GM12878 (cell line): Measurements from ENCODE around the gene MGAT5. TPM values are rescaled to one million over a fixed set of nuclear protein-coding genes. Genes with fewer than 3 reads are reported as not detected.

Experiments used
- ATAC-seq: fragments of 200-7000 bp; cut with Tn5 transposase; 3 replicates; pipeline ENCODE4 v1.9.1; 2020; ENCODE audit warnings: mild to moderate bottlenecking, moderate library complexity
- BruUV-seq: library from RNA; stranded (reverse); fragments of 400-500 nt; replicated peaks from 2 replicates; lab custom pipeline; 2021; lab: Mats Ljungman, UMichigan
- CTCF ChIA-PET: fragments of 300-600 bp; sonication (Branson Sonifier 250); formaldehyde crosslinking; extraction: SDS; loops from one replicate; lab custom pipeline; 2021; ENCODE audit warnings: inconsistent platforms; lab: Yijun Ruan, JAX
- POLR2A ChIA-PET: fragments of 350-600 bp; formaldehyde crosslinking; extraction: SDS; loops from one replicate; lab custom pipeline; 2021; ENCODE audit warnings: inconsistent platforms; lab: Charles Lee
- RAD21 ChIA-PET: fragments of 300-600 bp; sonication (Branson Sonifier 250); formaldehyde crosslinking; loops from one replicate; lab custom pipeline; 2023; ENCODE audit warnings: antibody characterized with exemption; ENCODE audit not compliant: unreplicated experiment; lab: Charles Lee
- SMC1A ChIA-PET: fragments of 300-600 bp; sonication (Branson Sonifier 250); formaldehyde crosslinking; loops from one replicate; lab custom pipeline; 2023; ENCODE audit not compliant: unreplicated experiment, uncharacterized antibody; lab: Charles Lee
- DNase-seq: peaks from one replicate; pipeline ENCODE4 v3.0.0-alpha.2; 2011; ENCODE audit warnings: low read depth, low spot score
- FAIRE-seq: peaks from 3 replicates; lab custom pipeline; 2011; peaks lifted over from hg19 to GRCh38; lab: Jason Lieb, UNC
- H2AFZ ChIP-seq: 2 replicates; pipeline ENCODE4 v1.6.0; 2011; ENCODE audit warnings: low read depth, low read length, control low read depth; ENCODE audit not compliant: control insufficient read depth
- H3K27ac ChIP-seq: 2 replicates; pipeline ENCODE4 v1.5.1; 2011; ENCODE audit warnings: control low read depth; ENCODE audit not compliant: control insufficient read depth, insufficient read depth
- H3K27me3 ChIP-seq, 2 experiments: replicated peaks in 1 of 2; 2 replicates each; pipeline versions ENCODE4 v1.6.0 to v1.6.1; 2011; ENCODE audit warnings: low read length in 1 of 2; ENCODE audit not compliant: control insufficient read depth in 2 of 2, insufficient read depth in 2 of 2
- H3K36me3 ChIP-seq, 2 experiments: 2 replicates each; pipeline ENCODE4 v1.5.1; 2011; ENCODE audit warnings: low read length in 1 of 2; ENCODE audit not compliant: control insufficient read depth in 2 of 2, insufficient read depth in 2 of 2
- H3K4me1 ChIP-seq: 2 replicates; pipeline ENCODE4 v1.6.1; 2011; ENCODE audit warnings: mild to moderate bottlenecking, low read length, moderate library complexity, mixed read lengths; ENCODE audit not compliant: control insufficient read depth, insufficient read depth
- H3K4me2 ChIP-seq: 2 replicates; pipeline ENCODE4 v1.6.0; 2011; ENCODE audit warnings: control low read depth; ENCODE audit not compliant: control insufficient read depth, insufficient read depth
- H3K4me3 ChIP-seq: fragments of 200-600 bp; sonication (generic); 2 replicates; pipeline ENCODE4 v1.5.1; 2016
- H3K79me2 ChIP-seq: 2 replicates; pipeline ENCODE4 v1.6.0; 2011; ENCODE audit warnings: low read length; ENCODE audit not compliant: control insufficient read depth, insufficient read depth
- H3K9ac ChIP-seq: 2 replicates; pipeline ENCODE4 v1.8.0; 2011; ENCODE audit warnings: low read length, control low read depth, mixed read lengths; ENCODE audit not compliant: control insufficient read depth, insufficient read depth
- H3K9me3 ChIP-seq: replicated peaks from 3 replicates; pipeline ENCODE4 v1.5.1; 2011; ENCODE audit warnings: mild to moderate bottlenecking, low read length; ENCODE audit not compliant: control insufficient read depth, insufficient read depth
- H4K20me1 ChIP-seq: 2 replicates; pipeline ENCODE4 v1.6.0; 2011; ENCODE audit not compliant: control insufficient read depth, insufficient read depth
- JUNB ChIP-seq: IDR thresholded peaks from 2 replicates; pipeline ENCODE4 v1.6.1; 2016; ENCODE audit warnings: antibody characterized with exemption, mild to moderate bottlenecking
- MEF2A ChIP-seq: IDR thresholded peaks from 2 replicates; pipeline ENCODE4 v1.6.1; 2011; ENCODE audit warnings: low read depth, mild to moderate bottlenecking, low read length, moderate library complexity; ENCODE audit not compliant: insufficient read depth
- NFIC ChIP-seq: IDR thresholded peaks from 2 replicates; pipeline ENCODE4 v1.6.1; 2012; ENCODE audit warnings: low read depth, mild to moderate bottlenecking, inconsistent platforms, low read length, moderate library complexity
- RUNX3 ChIP-seq: IDR thresholded peaks from 2 replicates; pipeline ENCODE4 v1.6.1; 2012; ENCODE audit warnings: low read length, inconsistent platforms
- WGBS: methylation state at CpG from one replicate; pipeline ENCODE4 v1.1.6; 2016; ENCODE audit warnings: low lambda C conversion rate; ENCODE audit not compliant: insufficient replicate concordance, insufficient coverage; ENCODE audit errors: missing lambda C conversion rate; 5-methylcytosine and 5-hydroxymethylcytosine counted together
- in situ Hi-C: fragments of 300-500 bp; cut with MboI; formaldehyde crosslinking; loops from 9 replicates; pipeline ENCODE4 v1.14.3; 2018; ENCODE audit warnings: mixed read lengths
- intact Hi-C: fragments of 100-400 bp; cut with micrococcal nuclease; formaldehyde crosslinking; loops from one replicate; pipeline ENCODE4 v1.14.2; 2022; ENCODE audit not compliant: unreplicated experiment
- polyA plus RNA-seq, 11 experiments: library from polyadenylated mRNA; depleted of rRNA in 4 of 11; unstranded in 6 of 11; stranded (reverse) in 5 of 11; fragments of >200 nt; fragmentation: Nextera tagmentation in 4 of 11; fragmentation: Illumina TruSeq in 1 of 11; extraction: Ambion mirVana in 4 of 11; extraction: Trizol in 1 of 11; gene quantifications; 1 replicate in 1 of 11; 2 replicates in 10 of 11; pipeline versions ENCODE4 v1.2.1 to v1.2.3, GENCODE V29; 2011 to 2016; ENCODE audit warnings: inconsistent platforms in 2 of 11, missing spikeins in 2 of 11, low read depth in 1 of 11
- total RNA-seq, 4 experiments: library from RNA; depleted of rRNA in 3 of 4; stranded (reverse); fragments of >200 nt in 3 of 4; fragmentation: Illumina TruSeq in 1 of 4; extraction: Trizol in 1 of 4; gene quantifications; 2 replicates each; pipeline versions ENCODE4 v1.2.1 to v1.2.3, GENCODE V29; 2013 to 2021
- TF ChIP-seq, protein P1 (sequence below): IDR thresholded peaks from 2 replicates; pipeline ENCODE4 v1.6.1; 2012; ENCODE audit warnings: low read depth, low read length, improper control_type of control experiment
- TF ChIP-seq, protein P2 (sequence below): fragments of 450-650 bp; formaldehyde crosslinking; IDR thresholded peaks from 2 replicates; pipeline ENCODE4 v1.4.0; 2020; ENCODE audit warnings: mild to moderate bottlenecking, moderate library complexity
- TF ChIP-seq, protein P3 (sequence below): IDR thresholded peaks from 2 replicates; pipeline ENCODE4 v1.6.1; 2012; ENCODE audit warnings: low read length, inconsistent platforms

The MGAT5 gene
- total and polyA plus RNA-seq, 10 of the 15 experiments (the other 5 are each of a cell fraction or from before 2014, with no cell fraction given): 4.9 to 104 (median 36.2) TPM

DNA sequence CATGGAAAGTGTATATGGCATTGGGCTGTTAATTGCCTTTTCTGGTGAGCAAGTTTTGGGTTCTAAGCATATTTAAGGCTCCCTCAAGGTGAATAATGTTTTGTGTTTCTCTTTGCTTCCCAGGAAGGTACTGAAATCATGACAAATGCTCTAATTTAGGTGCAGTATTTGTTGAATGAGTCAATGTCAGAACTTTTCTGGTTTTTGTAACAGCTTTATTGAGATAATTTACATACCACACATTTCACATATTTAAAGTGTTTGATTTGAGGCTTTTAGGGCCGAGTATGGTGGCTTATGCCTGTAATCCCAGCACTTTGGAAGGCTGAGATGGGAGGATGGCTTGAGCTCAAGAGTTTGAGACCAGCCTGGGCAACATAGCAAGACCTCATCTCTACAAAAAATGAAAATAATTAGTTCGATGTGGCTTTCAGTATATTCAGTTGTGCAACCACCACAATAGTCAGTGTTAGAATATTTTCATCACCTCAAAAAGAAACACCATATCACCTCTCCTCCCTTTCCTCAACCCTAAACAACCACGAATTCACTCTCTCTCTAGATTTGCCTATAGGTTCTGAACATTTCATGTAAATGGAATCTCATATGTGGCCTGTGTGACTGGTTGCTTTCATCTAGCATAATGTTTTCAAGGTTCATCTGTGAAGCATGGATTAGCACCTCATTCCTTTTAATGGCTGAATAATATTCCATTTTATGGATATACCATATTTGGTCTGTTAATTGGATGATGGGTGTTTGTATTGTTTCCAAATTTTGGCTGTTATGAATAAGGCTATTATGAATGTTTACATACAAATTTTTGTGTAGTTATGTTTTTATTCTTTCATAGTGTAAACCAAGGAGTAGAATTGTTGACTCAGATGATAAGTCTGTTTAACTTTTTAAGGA lies 54.9 kb downstream of the MGAT5 start:
- intact Hi-C loops: no loop called here
- CTCF ChIA-PET: interaction anchor here (1.2 kb wide), 1 partner anchor 63 kb away, joined by 3 read pairs; no protein-coding TSS in a partner anchor
- H4K20me1 ChIP-seq: no peaks in the 10 kb centered on the region; the same call in 1 of the 2 replicates
- no peaks in the 10 kb centered on the region; the same call in 1 of the 3 replicates for H3K9me3 ChIP-seq
- H3K4me3 ChIP-seq: no peak overlapping the region
- H3K79me2 ChIP-seq: peaks cover 44% of the 10 kb centered on the region
- BruUV-seq: no TSS peak
- SMC1A ChIA-PET: interaction anchor here (1.1 to 1.5 kb wide), 3 partner anchors 14 to 27 kb away, joined by 3 to 6 read pairs (median 5); no protein-coding TSS in a partner anchor
- POLR2A ChIA-PET: no interaction called here
- H2AFZ ChIP-seq: no peak overlapping the region
- WGBS: 62% methylated on average over 3 of the region's 3 CpGs
- peaks cover 4 to 6% of the 10 kb centered on the region in 2 experiments; a peak in 3 of 4 replicates for H3K36me3 ChIP-seq
- H3K27me3 ChIP-seq: no peaks in the 10 kb centered on the region
- ATAC-seq (no peak; the same call in 1 of the 3 replicates), DNase-seq (no peak), FAIRE-seq (no peak)
- peak overlapping the region; percentile 41; the same call in 1 of the 2 replicates for H3K4me2 ChIP-seq
- H3K4me1 ChIP-seq: peaks cover 30% of the 10 kb centered on the region
- H3K27ac ChIP-seq: peak overlapping the region; percentile 33
- TF ChIP-seq, protein P1, sequence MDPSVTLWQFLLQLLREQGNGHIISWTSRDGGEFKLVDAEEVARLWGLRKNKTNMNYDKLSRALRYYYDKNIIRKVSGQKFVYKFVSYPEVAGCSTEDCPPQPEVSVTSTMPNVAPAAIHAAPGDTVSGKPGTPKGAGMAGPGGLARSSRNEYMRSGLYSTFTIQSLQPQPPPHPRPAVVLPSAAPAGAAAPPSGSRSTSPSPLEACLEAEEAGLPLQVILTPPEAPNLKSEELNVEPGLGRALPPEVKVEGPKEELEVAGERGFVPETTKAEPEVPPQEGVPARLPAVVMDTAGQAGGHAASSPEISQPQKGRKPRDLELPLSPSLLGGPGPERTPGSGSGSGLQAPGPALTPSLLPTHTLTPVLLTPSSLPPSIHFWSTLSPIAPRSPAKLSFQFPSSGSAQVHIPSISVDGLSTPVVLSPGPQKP: no peak
- TF ChIP-seq, protein P2, sequence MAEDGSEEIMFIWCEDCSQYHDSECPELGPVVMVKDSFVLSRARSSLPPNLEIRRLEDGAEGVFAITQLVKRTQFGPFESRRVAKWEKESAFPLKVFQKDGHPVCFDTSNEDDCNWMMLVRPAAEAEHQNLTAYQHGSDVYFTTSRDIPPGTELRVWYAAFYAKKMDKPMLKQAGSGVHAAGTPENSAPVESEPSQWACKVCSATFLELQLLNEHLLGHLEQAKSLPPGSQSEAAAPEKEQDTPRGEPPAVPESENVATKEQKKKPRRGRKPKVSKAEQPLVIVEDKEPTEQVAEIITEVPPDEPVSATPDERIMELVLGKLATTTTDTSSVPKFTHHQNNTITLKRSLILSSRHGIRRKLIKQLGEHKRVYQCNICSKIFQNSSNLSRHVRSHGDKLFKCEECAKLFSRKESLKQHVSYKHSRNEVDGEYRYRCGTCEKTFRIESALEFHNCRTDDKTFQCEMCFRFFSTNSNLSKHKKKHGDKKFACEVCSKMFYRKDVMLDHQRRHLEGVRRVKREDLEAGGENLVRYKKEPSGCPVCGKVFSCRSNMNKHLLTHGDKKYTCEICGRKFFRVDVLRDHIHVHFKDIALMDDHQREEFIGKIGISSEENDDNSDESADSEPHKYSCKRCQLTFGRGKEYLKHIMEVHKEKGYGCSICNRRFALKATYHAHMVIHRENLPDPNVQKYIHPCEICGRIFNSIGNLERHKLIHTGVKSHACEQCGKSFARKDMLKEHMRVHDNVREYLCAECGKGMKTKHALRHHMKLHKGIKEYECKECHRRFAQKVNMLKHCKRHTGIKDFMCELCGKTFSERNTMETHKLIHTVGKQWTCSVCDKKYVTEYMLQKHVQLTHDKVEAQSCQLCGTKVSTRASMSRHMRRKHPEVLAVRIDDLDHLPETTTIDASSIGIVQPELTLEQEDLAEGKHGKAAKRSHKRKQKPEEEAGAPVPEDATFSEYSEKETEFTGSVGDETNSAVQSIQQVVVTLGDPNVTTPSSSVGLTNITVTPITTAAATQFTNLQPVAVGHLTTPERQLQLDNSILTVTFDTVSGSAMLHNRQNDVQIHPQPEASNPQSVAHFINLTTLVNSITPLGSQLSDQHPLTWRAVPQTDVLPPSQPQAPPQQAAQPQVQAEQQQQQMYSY (CRISPR knock-in tag): no peak
- TF ChIP-seq JUNB (0 out of 2 replicates have a peak, but pooled peaks have one; percentile 30), RUNX3 (peak; percentile 54), NFIC (peak; percentile 45; the same call in 1 of the 2 replicates), MEF2A (peak; percentile 65; the same call in 1 of the 2 replicates)
- TF ChIP-seq, protein P3, sequence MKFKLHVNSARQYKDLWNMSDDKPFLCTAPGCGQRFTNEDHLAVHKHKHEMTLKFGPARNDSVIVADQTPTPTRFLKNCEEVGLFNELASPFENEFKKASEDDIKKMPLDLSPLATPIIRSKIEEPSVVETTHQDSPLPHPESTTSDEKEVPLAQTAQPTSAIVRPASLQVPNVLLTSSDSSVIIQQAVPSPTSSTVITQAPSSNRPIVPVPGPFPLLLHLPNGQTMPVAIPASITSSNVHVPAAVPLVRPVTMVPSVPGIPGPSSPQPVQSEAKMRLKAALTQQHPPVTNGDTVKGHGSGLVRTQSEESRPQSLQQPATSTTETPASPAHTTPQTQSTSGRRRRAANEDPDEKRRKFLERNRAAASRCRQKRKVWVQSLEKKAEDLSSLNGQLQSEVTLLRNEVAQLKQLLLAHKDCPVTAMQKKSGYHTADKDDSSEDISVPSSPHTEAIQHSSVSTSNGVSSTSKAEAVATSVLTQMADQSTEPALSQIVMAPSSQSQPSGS: peak; percentile 37; the same call in 1 of the 2 replicates
- RAD21 ChIA-PET: no interaction called here
- H3K9ac ChIP-seq: no peak overlapping the region
- in situ Hi-C loops: no loop called here
